ENCODE results near the gene CCNL2.

DNA sequence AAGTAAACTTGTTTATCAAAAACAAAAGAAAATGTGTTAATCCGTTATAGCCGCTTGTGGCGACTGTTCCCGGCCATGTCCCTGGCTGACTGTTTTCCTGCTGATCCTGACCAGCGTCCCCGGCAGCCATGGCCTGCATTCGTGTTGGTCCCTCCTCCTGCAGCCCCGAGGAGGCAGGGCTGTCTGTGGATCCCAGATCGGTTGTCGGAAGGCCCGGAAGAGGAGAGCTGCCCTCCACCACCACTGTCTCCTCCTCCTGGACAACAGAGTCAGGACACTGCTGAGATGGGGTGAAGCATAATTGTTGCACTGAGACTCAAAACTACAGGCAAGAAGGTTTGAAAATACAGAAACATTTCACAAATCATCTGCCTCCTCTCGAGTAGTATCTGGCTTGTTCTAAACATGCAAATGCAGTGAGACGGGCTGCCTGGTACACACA is 37.1 kb downstream of the CCNL2 start:
- TF ChIP-seq, protein P1, sequence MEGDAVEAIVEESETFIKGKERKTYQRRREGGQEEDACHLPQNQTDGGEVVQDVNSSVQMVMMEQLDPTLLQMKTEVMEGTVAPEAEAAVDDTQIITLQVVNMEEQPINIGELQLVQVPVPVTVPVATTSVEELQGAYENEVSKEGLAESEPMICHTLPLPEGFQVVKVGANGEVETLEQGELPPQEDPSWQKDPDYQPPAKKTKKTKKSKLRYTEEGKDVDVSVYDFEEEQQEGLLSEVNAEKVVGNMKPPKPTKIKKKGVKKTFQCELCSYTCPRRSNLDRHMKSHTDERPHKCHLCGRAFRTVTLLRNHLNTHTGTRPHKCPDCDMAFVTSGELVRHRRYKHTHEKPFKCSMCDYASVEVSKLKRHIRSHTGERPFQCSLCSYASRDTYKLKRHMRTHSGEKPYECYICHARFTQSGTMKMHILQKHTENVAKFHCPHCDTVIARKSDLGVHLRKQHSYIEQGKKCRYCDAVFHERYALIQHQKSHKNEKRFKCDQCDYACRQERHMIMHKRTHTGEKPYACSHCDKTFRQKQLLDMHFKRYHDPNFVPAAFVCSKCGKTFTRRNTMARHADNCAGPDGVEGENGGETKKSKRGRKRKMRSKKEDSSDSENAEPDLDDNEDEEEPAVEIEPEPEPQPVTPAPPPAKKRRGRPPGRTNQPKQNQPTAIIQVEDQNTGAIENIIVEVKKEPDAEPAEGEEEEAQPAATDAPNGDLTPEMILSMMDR (IDR thresholded peaks at IDR 0.05): no peak
- TF ChIP-seq POLR2A (IDR thresholded peaks at IDR 0.05) (no peak), EP300 (IDR thresholded peaks at IDR 0.05) (no peak)

Data from ovary (tissue), 3 donors.